Bronchial smooth muscle cell (primary cell): ENCODE results near the gene SLC35B1. TPM values are rescaled to one million over a fixed set of nuclear protein-coding genes. Genes with fewer than 3 reads are reported as not detected.

ENCODE experiments used
- total RNA-seq: library from RNA; depleted of rRNA; stranded (reverse); fragments of >200 nt; gene quantifications from 2 replicates; pipeline ENCODE4 v1.2.1, GENCODE V29; 2014

SLC35B1 gene
- total RNA-seq = 36.2 and 43.3 TPM in 2 replicates

GRCh38 chr17:49707608-49708514 lies at the start of gene SLC35B1:
Gene SLC35B1 (minus strand): TSS chr17:49707964. CDS start chr17:49707833, 131 bp downstream.

GRCh38 chr17:49677933-49678847 lies 29.6 kb downstream of the SLC35B1 start, which contains the start of gene SPOP:
Gene SPOP (minus strand): TSS chr17:49678097. CDS start chr17:49622810, 55,287 bp downstream.

Other genes starting within 250 kb of the SLC35B1 start
- 0.26 and 0.32 TPM in 2 replicates for gene NGFR, start 212.7 kb downstream of the SLC35B1 start, total RNA-seq
- gene NXPH3, start 132.1 kb downstream of the SLC35B1 start, total RNA-seq = under 0.01 and 0.17 TPM in 2 replicates
- gene SPOP, start 29.9 kb downstream of the SLC35B1 start, total RNA-seq = 82.3 and 111 TPM in 2 replicates
- gene FAM117A, start 56.2 kb upstream of the SLC35B1 start, total RNA-seq = 1.3 and 2.7 TPM in 2 replicates
- gene KAT7, start 80.7 kb upstream of the SLC35B1 start, total RNA-seq = 19.1 and 22.2 TPM in 2 replicates
- gene TAC4, start 140.1 kb upstream of the SLC35B1 start, total RNA-seq = not detected in 2 replicates